ENCODE data around the gene NLGN4Y. TPM values are rescaled to one million over a fixed set of nuclear protein-coding genes. Genes with fewer than 3 reads are reported as not detected.

NLGN4Y gene
- total RNA-seq, 1 experiment from 2014 or later = 25.8 TPM

DNA sequence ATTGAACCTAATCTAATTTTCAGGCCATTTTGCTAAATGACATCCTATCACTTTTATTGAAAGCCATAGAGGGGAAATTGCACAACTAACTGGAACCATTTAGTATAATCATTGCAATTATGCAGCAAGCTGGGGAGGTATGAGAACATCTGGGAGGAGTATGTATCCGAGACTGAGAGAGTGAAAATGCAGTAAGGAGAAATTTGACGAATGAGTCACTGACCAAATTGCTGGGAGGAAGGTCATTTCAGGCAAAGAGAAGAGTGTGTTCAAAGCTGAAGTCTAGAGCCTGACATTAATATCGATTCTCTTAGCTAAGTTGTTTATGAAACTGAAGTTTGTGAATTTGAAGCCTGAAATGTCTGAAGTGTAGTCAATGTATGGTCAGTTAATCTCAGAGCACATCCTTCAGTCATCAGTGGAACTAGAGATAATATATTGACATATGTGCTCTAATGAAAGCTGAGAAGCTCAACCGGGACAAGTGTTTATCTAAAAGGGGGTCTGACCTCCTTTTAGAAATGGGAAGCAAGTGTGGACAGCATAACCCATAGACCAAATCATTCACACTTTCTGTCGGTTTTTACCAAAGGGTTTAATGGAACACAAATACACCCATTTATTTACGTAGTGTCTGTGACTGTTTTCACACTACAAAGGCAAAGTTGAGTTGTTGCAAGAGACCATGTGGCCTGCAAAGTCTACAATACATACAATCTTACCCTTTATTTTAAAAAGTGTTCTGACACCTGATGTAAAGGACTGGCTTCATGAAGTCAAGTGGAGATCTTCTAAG, 120.0 kb downstream of the NLGN4Y start:
- DNase-seq (ENCODE audit: low spot score) = peak; percentile 22

DNA sequence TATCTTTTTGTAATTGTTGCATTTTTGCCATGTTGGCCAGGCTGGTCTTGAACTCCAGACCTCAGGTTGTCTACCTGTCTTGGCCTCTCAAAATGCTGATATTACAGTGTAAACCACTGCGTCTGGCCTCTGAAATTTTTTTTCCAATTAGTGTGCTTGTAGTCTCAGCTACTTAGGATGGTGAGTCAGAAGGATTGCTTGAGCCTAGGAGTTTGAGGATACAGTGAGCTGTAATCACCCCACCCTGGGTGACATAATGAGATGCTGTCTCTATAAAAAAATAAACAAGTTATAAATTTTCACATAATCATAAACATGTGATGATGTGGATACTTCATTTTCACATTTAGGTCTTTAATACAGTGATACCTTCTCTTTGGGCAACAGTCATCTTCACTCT, 154.9 kb downstream of the NLGN4Y start:
- DNase-seq (ENCODE audit: low spot score) = peak; percentile 41

DNA sequence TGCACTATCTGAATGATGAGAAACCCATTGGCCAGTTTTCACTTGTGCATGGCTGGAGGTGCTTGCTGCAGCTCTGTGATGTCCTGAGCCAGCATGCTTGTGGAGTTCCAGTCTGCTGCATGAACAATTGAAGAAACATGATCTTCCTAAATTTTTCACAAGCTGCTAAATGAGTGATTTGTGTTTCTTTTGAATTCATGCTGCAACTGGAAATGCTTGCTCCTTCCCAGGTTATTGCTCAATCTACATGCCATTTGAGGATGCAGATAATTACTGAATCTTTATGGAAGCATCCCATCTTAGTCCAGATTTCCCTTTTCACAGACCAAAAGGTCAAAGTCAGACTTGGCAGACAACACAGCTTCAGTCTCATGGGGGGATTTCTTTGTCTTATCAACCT, 170.2 kb downstream of the NLGN4Y start:
- no peak for DNase-seq (ENCODE audit: low spot score)

GRCh38 chrY:14708158-14708557, 183.8 kb downstream of the NLGN4Y start:
- DNase-seq (ENCODE audit: low spot score) = no peak

DNA sequence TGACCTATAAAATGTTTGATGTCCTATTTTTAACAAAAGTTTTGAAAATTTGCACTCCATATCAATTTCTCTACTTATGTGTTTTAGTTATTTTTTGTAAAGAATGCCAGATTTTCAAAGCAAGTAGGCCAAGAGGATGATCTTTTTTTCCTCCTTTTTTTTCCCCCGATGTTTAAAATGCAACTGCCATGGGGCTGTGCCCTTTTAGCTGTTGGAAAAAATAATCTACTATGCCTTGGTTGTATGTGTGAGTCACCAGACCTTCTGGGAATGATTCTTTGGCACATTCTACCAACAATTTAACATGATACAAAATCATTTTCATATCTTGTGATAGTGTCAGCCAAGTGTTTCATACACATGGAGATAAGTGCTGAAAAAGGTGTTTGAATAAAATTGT, 217.3 kb downstream of the NLGN4Y start:
- DNase-seq (ENCODE audit: low spot score) = no peak

DNA sequence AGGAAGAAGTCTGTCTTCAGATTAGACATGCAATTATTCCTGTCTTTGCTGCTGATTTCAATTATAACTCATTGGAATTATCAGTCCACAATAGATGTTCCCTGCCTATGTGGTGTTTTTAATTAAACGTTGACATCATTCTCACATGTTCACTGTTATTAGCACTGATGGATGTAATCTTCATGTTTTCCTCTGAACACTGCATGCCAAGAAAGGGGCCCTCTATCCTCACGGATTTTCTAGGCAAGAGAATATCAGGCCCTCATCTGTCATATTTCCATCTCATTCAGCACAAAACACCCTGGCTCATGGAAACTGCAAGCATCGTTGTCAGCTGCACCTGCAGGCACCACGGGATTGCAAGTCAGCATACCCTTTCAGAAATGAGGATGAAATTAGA, 224.0 kb downstream of the NLGN4Y start:
- no peak for DNase-seq (ENCODE audit: low spot score)

GRCh38 chrY:14755571-14755970, 231.2 kb downstream of the NLGN4Y start:
- no peak for DNase-seq (ENCODE audit: low spot score)

GRCh38 chrY:14762903-14763302, 238.6 kb downstream of the NLGN4Y start:
- no peak for DNase-seq (ENCODE audit: low spot score)

- DNase-seq (ENCODE audit: low spot score) = no peak
Measured at GRCh38 chrY:14763600-14763999, 239.3 kb downstream of the NLGN4Y start.

- no peak for DNase-seq (ENCODE audit: low spot score)
Measured at GRCh38 chrY:14778208-14778607, 253.9 kb downstream of the NLGN4Y start.

- no peak for DNase-seq (ENCODE audit: low spot score)
Measured at GRCh38 chrY:14793104-14793503, 268.8 kb downstream of the NLGN4Y start.

DNA sequence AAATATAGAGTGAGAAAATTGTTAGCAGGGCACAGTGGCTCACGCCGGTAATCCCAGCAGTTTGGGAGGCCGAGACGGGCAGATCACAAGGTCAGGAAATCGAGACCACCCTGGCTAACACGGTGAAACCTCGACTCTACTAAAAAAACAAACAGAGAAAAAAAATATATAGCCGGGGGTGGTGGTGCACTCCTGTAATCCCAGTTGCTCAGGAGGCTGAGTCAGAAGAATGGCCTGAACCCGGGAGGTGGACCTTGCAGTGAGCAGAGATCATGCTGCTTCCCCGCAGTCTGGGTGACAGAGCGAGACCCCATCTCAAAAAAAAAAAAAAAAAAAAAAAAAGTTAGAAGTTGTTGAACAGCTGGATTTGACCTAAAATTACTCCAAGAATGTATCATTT, 269.3 kb downstream of the NLGN4Y start:
- no peak for DNase-seq (ENCODE audit: low spot score)

- peak; percentile 13 for DNase-seq (ENCODE audit: low spot score)
Measured at GRCh38 chrY:14798010-14798409, 273.7 kb downstream of the NLGN4Y start.

DNA sequence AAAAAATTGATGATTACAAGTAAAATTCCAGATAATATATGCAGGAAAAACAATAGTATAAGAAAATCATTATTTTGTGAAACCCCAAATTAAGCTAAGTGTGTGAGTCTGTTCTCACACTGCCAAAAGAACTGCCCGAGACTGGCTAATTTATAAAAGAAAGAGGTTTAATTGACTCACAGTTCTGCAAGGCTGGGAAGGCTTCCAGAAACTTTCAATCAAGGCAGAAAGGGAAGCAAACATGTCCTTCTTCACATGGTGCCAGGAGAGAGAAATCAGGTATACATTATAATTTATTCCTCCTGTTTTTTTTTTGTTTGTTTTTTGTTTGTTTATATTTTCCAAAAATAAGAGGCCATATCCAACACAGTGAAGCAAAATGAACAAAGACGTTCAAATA, 276.8 kb downstream of the NLGN4Y start:
- no peak for DNase-seq (ENCODE audit: low spot score)

DNA sequence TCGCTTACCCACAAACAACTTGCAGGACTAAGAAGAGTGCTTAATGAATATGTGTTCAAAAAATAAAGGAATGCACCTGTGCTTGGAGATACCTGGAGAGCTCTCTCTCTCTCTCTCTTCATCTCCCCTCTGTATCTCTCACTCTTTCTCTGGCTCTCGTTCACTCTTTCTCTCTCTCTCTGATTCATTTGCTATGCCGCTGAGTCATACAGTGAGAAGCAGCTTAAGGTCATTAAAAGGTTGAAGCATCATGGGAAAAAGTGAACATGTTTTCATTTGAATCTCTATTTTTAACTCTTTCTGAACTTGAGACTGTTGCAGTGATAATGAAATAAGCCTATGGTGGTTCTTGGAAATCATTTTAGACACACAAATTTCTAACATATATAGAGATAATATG, 277.8 kb downstream of the NLGN4Y start:
- peak; percentile 70 for DNase-seq (ENCODE audit: low spot score)

GRCh38 chrY:14804041-14804440, 279.7 kb downstream of the NLGN4Y start:
- DNase-seq (ENCODE audit: low spot score) = peak; percentile 70

- DNase-seq (ENCODE audit: low spot score) = no peak
Measured at GRCh38 chrY:14818452-14818851, 294.1 kb downstream of the NLGN4Y start.

- no peak for DNase-seq (ENCODE audit: low spot score)
Measured at GRCh38 chrY:14822201-14822600, 297.9 kb downstream of the NLGN4Y start.

DNA sequence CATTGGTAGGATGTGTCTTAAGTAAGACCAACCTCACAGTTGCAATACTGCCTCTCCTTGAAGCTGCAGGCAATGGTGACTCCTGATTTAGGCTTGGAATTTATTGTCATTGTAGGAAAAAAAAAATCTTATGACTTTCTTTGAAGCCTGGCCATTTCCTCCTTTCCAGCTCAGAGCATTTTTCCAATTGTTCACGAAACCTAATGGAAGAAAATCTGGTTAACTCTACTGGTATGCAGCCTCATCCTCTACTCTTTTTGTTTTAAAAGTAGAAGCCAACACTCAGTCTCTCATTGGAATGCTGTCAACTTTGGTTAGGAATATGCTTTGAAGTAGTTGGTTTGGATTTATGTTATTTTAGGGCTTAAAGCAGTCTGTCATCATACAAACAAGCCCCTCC, 298.6 kb downstream of the NLGN4Y start:
- no peak for DNase-seq (ENCODE audit: low spot score)

- no peak for DNase-seq (ENCODE audit: low spot score)
Measured at GRCh38 chrY:14824583-14824982, 300.3 kb downstream of the NLGN4Y start.

- DNase-seq (ENCODE audit: low spot score) = no peak
Measured at GRCh38 chrY:14825728-14826127, 301.4 kb downstream of the NLGN4Y start.

DNA sequence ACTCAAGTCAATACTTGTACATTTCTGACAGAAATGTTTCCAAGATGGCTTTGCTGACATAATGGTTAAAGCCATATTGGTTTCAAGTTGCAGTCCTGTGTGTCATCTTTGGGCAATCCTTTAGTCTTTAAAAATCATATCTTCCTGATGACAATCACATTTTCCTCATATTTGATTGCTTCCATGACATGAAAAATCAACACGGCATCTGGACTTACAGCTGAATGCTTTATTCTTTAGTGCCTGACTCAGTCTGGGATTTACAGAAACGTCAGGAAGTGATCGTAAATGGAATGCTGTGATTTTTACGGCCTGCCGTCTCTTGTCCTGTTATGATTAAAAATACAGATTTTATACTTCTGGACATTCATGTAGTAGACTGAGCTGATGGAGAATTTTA, 304.2 kb downstream of the NLGN4Y start:
- DNase-seq (ENCODE audit: low spot score) = peak; percentile 29

DNA sequence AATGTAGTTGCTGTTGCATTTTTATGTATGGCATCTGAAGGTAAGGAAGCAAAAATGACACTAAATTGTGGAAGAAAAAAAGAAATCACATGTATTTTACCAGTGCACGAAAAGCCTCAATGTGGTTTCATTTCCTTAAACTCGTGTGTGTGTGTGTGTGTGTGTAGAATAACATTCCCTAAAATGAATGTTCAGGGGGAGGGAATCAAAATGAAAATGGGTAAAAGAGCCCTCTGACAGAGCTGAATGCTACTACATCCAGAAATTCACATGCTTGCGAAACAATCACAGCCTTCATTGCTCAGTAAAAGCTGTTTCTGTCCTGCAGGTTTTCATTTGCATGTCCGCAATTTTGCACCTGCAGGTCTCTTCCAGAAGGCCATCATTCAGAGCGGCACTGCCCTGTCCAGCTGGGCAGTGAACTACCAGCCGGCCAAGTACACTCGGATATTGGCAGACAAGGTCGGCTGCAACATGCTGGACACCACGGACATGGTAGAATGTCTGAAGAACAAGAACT, 305.1 kb downstream of the NLGN4Y start:
- DNase-seq (ENCODE audit: low spot score) = no peak

Measured in A172 (cell line).